Measurements from ENCODE around the gene ZNF76. TPM values are rescaled to one million over a fixed set of nuclear protein-coding genes. Genes with fewer than 3 reads are reported as not detected.

The ZNF76 gene
- total and polyA plus RNA-seq, 2 of the 8 experiments (the other 6 are each of a cell fraction or from before 2014, with no cell fraction given) = 17.9 to 23.9 TPM

DNA sequence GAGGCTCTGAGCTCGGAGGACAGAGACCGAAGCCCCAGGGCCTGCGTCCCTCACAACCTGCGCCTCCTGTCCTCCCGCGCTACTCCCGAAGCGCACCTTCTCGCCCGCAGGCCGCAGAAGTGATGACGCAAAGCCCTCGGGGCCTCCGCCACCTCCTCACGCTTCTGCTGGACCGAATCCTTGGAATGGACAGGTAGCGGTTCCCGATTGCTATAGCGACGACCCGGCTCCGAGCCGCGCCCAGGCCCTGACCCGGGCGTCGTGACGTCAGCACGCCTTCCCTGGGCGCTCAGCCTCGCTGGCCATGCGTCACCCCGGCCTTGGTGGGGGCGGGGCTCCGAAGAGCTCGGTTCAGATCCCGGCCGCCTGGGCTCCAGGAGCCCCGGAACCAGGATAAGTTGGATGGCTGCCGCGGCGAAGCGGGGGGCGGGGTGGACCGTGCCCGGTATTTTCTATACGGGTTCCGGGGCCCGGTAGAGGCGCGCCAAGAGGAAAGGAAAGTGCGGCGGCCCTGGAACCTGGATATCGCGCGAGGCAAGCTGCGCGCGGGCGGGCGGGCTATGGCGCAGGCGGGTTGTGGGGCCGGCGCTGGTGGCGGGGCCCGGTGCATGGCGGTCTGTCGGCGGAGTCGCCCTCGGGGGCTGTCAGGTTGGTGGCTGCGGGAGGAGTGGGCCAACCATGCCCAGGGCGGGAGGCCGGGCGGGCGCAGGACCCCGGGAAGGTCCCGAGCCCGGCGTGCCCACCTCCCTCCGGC, at the start of gene ZNF76 (continued):
- TF ChIP-seq ATF3 (IDR thresholded peaks at IDR 0.05; ENCODE audit: insufficient read depth, low read depth, low read length) (peak; percentile 99), ASH2L (IDR thresholded peaks at IDR 0.05; ENCODE audit: low read length) (peak; percentile 48), CHD2 (IDR thresholded peaks at IDR 0.05; ENCODE audit: low read length) (peak; percentile 60; the same call in 1 of the 2 replicates), SIN3A (conservative IDR thresholded peaks at IDR 0.05 in 1 of 2, IDR thresholded peaks at IDR 0.05 in 1 of 2; ENCODE audit: low read depth in 1 of 2, low read length in 2 of 2) (peak in 1 of 2 experiments; percentile 89; a peak in 2 of 4 replicates), CTBP2 (IDR thresholded peaks at IDR 0.05; ENCODE audit: borderline replicate concordance, insufficient read depth, insufficient read length, low read length) (peak; percentile 71), MAX (IDR thresholded peaks at IDR 0.05) (peak; percentile 40), CHD1 (IDR thresholded peaks at IDR 0.05; ENCODE audit: low read depth, low read length) (no peak), CREB1 (IDR thresholded peaks at IDR 0.05) (peak; percentile 96)
- TF ChIP-seq, protein P1, sequence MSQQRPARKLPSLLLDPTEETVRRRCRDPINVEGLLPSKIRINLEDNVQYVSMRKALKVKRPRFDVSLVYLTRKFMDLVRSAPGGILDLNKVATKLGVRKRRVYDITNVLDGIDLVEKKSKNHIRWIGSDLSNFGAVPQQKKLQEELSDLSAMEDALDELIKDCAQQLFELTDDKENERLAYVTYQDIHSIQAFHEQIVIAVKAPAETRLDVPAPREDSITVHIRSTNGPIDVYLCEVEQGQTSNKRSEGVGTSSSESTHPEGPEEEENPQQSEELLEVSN (IDR thresholded peaks at IDR 0.05) = 0 out of 2 replicates have a peak, but pooled peaks have one; percentile 13
